ENCODE data around the gene C16orf74.

DNA sequence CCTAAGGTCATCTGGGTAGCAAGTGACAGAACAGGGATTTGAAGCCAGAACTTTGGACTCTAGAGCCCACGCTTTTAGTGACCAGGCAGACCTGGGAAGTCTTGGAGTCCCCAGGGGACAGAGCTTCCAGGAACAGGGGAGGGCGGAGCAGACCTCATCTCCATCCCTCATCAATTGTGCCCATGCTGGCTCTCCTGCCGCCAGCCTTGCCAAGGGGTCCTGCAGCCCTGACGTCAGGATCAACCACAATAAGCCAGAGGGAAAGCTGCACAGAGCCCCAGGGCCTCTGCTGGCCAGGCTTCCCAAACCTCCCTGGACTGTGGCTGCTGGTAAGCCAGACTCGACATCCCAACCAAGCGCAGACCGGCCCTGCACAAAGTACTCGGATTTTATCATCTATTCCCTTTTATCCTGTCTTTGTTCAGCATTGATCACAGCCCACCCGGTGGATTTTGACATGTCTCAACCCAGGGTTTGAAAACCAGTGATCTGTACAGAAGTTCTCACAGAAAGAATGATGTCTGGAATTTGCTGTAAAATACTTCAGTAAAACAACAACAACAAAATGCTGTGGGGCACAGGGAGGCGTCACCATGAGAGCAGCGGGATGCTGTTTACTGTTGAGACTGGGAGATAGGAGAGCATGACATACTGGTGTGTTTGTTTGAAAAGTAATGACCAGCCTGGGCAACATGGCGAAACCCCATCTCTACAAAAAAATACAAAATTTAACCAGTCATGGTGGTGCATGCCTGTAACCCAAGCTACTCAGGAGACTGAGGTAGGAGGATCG, 11.8 kb downstream of the C16orf74 start:
- TF ChIP-seq, protein P1, sequence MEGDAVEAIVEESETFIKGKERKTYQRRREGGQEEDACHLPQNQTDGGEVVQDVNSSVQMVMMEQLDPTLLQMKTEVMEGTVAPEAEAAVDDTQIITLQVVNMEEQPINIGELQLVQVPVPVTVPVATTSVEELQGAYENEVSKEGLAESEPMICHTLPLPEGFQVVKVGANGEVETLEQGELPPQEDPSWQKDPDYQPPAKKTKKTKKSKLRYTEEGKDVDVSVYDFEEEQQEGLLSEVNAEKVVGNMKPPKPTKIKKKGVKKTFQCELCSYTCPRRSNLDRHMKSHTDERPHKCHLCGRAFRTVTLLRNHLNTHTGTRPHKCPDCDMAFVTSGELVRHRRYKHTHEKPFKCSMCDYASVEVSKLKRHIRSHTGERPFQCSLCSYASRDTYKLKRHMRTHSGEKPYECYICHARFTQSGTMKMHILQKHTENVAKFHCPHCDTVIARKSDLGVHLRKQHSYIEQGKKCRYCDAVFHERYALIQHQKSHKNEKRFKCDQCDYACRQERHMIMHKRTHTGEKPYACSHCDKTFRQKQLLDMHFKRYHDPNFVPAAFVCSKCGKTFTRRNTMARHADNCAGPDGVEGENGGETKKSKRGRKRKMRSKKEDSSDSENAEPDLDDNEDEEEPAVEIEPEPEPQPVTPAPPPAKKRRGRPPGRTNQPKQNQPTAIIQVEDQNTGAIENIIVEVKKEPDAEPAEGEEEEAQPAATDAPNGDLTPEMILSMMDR (IDR thresholded peaks at IDR 0.05): no peak
- TF ChIP-seq POLR2A (IDR thresholded peaks at IDR 0.05): no peak

Measured in transverse colon (tissue), 3 donors.